HG03565 (cell line): Measurements from ENCODE around the gene NFE2L3.

Source experiments
- ATAC-seq: cut with Tn5 transposase; IDR thresholded peaks from one replicate; pipeline ENCODE4 v1.9.1; 2021; ENCODE audit warnings: mild to moderate bottlenecking, moderate library complexity; ENCODE audit not compliant: unreplicated experiment

Gene NFE2L3

DNA sequence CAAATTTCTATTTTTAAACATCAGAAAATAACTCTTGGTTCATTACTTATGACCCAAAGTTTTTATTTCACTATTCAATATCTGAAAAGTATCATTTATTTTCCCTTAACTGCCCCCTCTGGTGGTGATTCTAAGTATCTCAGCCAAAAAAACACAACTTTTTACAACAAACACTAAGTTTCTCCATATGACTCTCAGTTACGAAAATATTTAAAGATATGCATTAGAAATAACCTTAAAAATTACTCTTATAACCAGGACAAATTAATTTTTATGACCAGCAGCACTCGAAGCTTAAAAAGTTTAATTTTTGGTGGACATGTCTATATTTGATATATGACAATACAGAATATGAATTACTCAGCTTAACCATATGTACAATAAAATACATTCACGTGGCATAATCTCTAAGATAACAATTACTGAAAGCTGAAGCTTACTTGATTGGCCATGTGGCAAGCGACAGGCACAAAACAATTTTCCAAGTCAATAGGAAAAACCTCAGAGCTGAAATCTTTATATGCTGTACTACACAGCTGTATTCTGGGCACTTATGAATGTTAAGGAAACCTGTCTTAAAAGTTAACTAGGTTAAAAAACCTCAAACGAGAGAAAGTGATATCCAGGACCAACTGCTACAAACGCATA, 46.3 kb downstream of the NFE2L3 start:
- no peak for ATAC-seq

DNA sequence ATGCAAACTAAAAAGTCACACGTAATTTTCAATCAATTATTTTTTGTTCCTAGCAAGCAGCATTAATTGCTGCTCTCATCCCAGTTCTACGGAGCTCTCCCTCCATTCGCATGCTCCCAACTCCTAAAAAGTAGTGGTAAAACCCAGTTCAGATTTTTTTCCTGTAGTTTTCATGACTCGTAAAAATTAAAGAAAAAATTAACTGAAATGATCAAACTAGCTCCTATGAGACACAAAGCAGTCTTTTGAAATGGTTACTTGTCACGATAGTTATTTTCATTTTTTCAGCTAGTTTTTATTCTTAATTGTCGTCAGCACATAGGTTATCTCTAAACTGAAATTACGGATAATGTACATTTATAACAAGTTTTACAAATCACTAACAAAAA, 46.8 kb downstream of the NFE2L3 start:
- no peak for ATAC-seq

DNA sequence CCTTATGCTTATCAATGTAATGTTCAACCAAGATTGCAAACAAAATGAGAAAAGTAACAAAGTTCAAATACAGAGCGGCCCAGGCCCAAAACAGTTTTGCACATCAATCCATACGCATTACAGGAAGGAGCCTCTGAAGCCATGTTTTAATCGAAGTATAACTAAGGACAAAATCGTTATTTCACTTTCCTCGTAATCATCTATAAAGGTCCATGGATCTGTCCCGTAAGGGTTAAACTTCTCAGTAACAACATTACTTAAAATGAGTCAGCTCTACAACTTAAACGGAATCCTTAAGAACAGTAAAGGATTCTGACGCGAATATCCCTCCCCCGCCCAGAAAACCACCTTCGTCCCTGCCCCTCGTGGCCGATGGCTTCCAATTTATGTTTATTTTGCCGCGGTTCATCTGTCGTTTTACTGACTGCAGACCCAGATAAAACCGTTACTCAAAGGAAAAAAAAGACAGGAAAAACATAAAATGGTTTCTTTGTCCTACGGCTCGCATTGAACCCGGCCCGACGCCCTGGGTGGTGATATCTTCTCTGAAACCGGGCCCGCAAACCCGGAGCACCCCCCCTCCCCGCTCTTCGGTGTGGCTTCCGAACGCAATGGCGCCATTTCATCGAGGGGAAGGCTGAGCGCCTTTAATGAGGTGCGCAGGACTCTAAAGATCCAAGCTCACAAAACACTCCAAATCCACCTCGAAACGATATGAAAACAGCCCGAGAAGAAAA, 47.5 kb downstream of the NFE2L3 start:
- ATAC-seq, result no peak

DNA sequence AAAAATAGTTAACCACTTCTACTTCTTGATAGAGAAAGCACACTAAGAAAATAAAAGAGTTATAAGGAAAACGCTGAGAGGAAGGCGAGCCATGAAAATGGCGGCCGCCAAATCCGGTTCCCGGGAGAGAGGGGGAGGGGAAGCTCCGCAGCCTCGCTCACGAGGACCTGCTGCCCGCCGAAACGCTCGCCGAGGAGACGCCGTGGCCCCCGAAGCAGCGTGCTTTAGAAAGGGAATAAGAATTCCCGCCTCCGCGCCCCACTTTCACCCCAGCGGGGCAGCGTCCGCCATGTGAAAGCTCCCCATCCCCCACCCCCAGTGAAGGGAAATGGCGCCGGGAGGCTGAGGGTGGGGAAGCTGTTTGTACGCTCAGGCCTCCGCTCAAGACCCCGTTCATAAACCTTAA, 48.0 kb downstream of the NFE2L3 start:
- no peak for ATAC-seq

DNA sequence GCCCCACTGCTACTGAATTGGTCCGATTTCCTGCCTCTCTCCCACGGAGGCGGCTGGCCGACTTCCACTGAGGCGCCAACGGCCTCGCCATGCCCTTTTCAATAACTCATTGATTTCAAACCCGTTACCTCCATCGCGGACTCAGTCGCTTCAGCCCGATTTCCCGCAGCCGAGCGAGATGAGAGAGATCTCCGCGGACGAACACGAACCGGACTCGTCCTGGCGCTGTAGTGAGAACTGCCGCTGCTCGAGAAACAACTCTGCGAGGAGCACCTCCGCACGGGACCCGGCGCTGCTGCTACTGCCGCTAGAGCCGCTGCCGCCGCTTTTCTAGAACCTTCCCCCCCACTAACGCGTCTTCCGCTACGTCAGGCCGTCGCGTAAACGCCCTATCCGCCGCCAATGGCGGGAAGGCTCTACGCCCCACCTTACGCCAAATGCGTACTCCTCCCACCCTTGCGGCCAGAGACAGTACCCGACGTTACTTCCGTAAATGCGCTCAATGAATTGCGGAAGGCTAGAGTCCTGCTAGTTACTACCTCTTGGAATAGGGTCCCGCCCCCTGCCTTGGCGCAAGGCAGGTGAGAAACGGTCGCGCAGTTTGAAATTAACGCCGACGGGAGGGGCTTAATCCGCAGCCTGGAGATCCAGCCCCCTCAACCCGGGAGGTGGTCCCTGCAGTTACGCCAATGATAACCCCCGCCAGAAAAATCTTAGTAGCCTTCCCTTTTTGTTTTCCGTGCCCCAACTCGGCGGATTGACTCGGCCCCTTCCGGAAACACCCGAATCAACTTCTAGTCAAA, 48.6 kb downstream of the NFE2L3 start, which contains the start of gene HNRNPA2B1:
Gene HNRNPA2B1 (minus strand): TSS at position 303 of the 803 bp plus-strand sequence. CDS start 169 bp downstream, at position 134.
- peak; percentile 67 for ATAC-seq

DNA sequence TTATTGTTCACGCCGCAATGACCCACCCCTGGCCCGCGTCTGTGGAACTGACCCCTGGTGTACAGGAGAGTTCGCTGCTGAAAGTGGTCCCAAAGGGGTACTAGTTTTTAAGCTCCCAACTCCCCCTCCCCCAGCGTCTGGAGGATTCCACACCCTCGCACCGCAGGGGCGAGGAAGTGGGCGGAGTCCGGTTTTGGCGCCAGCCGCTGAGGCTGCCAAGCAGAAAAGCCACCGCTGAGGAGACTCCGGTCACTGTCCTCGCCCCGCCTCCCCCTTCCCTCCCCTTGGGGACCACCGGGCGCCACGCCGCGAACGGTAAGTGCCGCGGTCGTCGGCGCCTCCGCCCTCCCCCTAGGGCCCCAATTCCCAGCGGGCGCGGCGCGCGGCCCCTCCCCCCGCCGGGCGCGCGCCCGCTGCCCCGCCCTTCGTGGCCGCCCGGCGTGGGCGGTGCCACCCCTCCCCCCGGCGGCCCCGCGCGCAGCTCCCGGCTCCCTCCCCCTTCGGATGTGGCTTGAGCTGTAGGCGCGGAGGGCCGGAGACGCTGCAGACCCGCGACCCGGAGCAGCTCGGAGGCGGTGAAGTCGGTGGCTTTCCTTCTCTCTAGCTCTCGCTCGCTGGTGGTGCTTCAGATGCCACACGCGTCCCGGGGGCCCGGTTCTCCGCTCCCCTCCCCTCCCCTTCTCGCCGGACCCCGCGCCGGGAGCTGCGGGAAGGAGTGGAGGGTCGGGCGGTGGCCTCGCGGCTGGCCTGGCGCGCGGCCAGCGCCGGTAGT, 49.4 kb downstream of the NFE2L3 start, which contains the start of gene CBX3:
Gene CBX3 (plus strand): TSS at position 499 of the 772 bp plus-strand sequence. CDS start 1,254 bp downstream, outside the sequence.
- ATAC-seq, result peak; percentile 29

DNA sequence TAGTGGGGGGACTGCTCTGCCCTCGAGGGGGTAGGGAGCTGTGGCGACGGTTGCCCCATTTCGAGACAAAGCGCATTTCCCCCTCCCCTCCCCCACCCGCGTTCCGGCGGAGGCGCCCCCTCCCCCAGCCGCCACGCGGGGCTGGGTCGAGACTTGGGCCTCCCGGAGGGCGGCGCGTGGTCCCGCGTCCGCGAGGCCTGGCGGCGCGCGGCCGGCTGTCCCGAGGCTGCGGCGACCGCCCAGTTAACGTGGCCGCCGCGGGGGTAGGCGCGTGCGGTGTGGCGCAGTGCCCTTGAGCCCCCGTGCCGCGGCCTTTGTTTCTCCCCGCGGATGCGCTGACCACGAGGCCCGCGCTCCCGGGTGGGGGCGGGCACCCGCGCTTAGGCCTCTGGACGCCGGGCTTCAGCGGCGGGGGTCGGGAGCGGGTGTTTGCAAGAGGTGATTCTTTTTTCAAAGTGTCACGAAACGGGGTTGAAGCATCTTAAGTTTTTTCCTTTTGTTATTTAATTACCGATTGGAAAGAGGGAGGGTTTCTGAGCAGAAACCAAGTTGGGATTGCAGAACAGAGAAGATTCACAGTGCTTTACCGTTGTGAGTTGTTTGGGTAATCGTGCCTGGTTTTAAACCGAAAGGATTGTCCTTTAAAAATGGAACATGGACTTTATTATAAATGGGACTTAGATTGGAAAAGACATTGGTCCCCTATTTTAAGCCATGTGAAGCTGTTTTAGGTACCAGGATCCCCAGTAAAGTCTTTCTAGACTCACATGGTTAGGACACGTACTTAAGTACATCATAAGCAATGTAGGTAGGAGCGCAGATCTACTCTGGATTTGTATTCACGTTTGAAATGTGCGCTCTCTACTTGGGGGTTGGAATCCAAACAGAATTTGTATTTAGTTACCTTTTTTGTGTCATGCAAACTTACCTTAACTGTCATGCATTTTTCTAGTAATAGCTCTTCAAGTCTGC, 50.3 kb downstream of the NFE2L3 start:
- peak; percentile 4 for ATAC-seq

DNA sequence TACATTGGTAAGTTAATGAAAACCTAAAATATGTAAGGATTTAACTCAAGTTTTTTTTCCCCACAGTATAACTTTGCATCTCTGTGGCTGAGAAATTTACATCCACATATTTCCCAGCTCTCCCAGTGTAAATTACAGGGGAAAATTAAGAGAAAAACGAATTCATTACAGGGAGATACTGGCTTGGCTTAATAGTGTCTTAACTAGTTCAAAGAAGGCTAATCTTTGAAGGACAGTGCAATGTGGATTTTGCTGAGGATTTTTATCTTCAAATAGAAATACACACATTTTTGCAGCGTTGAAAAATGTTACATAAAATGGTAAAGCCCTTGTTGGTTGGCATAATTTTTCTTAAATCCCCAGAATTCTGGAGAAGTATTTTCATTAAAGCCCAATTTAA, 51.0 kb downstream of the NFE2L3 start:
- ATAC-seq, result no peak

DNA sequence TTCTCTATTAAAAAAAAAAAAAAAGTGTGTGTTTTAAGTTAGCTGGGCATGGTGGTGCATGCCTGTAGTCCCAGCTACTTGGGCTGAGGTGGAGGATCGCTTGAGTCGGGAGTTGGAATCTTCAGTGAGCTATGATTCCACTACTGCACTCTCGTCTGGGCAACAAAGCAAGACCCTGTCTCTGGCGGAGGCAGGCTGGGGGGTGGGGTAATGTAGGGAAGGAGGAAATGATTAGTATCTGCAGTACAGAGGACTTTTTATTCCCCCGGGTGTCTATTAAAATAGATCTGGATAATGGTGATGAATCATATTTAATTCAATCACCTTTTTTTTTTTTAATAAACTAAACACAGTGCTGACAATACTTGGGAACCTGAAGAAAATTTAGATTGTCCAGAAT, 56.0 kb downstream of the NFE2L3 start:
- ATAC-seq, result no peak

DNA sequence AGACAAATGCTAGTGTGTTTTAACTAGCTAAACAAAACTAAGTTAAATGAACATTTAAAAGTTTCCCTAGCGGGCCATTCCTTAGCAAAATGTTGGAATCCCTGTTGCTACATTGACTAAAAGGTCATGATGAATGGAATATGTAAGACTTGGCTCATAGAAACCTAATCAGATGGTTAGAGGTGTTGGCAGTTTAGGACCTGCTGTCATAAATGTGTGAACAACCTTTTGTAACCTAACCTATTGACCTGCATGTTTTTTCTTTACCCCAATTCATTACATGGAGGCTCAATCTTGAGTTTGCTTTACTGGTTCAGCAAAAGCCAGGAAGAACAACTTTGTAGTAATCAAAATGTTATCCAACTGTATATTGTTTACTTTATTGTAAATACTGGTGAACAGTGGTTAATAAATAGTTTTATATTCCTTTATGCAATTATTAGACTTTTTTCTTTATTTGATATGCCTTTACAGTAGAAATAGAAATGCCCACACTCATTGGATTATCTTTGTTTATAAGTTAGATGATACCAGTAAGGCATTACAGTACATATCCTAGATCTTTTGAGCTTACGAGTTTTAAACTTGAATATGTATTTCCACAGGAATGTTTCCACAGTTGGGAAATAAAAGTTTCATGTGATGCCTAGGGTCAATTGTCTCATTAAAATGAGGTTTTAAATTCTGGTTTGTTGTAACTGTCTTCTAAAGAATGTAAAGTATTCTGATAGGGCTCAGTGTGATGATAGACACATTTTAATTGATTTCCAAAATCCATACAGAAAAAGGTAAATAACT, 61.1 kb downstream of the NFE2L3 start:
- no peak for ATAC-seq

DNA sequence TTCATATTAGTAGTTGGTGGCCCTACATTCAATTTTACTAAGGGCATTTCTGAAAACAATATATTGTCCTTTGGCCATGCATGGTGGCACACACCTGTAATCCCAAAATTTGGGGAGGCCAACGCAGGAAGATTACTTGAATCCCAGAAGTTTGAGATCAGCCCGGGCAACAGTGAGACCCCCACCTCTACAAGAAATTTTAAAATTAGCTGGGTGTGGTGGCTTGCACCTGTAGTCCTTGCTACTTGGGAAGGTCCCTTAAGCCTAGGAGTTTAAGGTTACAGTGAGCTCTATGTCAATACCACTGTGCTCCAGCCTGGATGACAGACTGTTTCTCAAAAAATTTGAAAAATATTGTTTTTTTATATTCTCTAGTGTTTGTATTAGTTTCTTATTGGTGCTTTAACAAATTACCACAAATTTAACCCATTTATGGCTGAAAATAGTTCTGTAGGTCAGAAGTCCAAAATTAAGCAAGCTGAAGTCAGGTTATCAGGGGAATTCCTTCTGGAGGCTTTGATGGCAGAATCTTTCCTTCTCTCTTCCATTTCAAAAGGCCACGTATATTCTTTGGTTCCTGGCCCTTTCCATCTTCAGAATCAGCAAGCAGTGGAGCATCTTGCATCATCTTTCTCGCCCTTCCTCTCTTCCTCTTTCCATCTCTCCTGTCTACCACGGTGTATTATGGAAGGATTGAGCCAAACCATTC, 62.0 kb downstream of the NFE2L3 start:
- no peak for ATAC-seq

DNA sequence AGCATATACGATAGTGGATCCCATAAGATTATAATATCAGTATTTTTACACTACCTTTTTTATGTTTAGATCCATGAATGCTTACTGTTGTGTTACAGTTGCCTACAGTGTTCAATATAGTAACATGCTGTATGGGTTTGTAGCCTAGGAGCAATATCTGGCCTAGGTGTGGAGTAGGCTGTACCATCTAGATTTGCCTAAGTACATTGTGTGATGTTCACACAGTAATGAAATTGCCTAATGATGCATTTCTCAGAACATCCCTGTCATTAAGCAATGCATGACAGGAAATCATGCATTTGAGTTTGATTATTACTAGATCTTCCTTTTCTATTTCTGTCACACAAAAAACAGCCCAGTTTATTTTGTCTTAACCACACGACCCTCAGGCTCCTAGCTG, 64.1 kb downstream of the NFE2L3 start:
- ATAC-seq, result no peak

DNA sequence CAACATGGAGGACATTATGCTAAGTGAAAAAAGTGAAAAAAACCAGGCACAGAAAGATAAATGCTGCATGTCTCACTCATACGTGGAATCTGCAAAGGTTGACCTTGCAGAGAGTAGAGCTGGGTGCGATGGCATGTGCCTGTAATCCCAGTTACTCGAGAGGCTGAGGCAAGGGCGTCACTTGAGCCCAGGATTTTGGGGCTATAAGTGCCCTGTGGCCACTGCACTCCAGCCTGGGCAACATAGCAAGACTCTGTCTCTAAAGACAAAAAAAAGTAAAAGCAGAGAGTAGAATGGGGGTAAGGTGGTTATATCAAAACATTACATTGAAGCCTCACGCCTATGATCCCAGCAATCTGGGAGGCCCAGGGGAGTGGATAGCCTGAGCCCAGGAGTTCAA, 72.4 kb downstream of the NFE2L3 start:
- no peak for ATAC-seq

DNA sequence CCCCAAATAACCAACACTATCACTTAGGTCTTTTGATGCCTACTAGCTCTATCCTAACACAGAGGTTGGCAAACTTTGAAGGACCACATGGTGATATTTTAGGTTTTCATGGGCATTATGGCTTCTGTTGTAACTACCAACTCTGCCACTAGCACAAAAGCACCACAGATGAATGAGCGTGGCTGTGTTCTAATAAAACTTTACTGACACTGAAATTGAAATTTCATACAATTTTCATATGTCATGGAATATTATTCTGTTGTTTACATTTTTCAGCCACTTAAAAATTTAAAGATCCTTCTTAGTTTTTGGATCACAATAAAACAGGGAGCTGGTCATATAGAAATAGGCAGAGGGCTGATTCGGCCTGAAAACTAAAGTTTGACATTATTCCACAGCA, 76.0 kb downstream of the NFE2L3 start:
- no peak for ATAC-seq

DNA sequence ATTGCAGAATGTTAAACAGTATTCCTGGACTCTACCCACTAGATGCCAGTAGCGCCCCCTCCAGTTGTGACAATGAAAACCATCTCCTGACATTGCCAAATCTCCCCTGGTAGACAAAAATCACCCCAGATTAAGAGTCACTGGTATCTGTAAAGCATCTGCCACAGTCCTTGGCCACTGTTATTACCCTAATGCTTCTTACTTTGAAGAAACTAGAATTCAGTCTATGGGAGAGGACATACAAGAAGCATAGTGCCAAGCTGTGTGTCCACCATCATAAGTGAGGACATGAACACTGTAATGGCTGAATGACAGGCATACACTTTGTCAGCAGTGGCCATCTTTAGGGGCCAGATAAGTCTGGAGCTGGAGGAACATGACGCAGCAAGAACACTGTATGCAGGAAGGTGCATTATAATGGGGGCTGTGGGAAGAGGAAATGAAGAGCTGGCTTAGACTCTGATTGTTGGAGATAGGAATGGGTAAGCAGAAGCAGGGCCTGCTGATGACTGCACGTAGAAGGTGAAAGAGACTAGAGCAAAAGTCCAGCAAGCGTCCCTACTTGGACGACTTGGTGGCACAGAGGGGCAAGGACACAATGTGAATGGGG, 82.0 kb downstream of the NFE2L3 start:
- no peak for ATAC-seq
